ENCODE results near the gene EPHB2.
"Not testable (repeated sequence)": the region's sequence is repeated elsewhere in the genome, so short reads cannot be mapped to it uniquely, and the experiment has no call there.

The EPHB2 gene

DNA sequence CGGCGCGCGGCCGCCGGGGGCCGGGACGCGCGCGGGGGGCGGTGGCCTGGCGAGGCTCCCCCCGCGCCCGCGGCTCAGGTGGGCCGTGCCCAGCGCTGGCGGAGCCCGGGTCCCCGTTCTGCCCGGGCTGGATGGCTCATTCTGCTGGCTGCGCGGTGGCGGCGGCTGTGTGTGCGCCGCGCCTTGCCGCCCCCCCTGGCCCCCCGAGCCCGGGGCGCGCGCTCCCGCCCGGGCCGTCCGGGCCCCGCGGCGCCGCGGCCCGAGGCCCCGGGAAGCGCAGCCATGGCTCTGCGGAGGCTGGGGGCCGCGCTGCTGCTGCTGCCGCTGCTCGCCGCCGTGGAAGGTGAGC, at the start of gene EPHB2:
EPHB2 (plus strand) TSS at position 139 of the 349 bp plus-strand sequence; CDS start at position 283, 144 bp downstream.
- no peak for DNase-seq

DNA sequence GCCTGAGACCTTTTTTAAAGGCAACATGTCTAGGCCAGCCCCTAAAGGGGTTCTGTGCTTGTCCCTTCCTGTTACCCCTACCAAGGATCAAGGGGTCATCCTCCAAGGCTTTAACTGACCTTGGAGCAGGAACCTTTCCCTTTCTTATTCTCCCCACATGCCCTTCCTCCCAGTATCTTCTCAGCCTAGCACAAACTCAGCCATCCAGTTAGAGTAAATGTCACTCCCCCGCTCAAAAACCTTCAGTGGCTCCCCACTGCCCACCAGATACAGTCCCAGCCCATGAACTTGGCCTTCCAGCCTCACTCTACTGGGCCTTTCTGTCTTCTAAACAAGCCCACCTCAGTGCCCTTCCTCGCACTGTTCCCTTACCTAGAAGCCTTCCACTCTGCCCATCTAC, 48.8 kb upstream of the EPHB2 start:
- no peak for DNase-seq

DNA sequence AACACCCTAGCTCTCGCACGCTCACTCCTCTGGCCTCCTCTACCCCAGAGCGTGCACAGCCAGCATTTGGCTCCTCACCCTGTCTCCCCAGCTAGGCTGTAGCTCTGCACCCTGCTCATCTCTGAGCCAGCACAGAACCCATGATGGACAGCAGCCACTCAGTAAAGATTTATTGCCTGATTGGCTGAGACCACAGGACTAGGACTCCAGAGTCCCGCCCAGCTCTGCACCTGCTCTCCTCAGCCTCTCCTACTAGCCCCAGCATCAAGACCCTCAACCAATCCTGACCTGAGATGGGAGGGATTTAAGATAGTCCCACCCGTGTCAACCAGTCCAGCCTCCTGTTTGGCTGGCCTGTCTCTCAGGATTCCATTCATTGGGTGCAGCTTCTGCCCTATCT, 48.3 kb upstream of the EPHB2 start:
- no peak for DNase-seq

DNA sequence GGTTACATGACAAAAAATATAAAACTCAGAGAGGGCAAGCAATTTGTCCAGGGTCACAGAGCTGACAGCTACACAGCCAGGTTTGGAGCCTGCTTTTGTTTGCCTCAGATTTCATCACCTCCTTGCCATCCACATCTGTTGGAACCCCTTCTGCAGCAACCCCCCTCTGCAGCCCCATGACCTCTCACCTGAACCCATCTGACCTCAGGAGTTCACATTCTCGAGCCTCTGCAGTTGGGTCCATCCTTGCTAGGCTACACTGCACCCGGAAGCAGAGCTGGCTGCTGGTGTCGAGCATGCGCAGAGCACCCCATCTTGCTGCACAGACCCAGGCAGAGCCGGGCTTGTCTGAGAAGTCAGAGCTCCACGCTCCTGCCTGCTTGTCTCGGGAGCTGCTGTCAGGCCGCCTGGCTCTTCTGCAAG, 47.6 kb upstream of the EPHB2 start:
- DNase-seq: no peak

DNA sequence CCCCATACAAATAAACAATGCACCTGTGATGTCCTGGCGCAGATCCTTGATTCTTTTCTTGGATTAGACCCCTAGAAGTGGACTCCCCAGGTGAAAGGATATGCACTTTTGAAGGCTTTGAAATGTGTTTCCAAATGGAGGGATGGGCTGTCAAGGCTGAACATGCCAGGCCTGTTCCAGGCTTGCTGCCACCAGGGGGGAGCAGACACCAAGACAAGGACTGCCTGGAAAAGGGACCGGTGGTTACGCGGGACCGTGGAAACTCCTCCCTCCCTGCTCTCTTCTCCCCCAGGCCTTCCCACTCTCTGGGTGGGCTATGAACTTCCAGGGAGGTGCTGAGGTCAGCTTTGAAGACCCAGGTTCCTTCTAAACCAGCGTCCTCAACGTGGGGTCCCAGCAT, 44.9 kb upstream of the EPHB2 start:
- DNase-seq: no peak

GRCh38 chr1:22666412-22666811, 44.2 kb upstream of the EPHB2 start:
- DNase-seq: no peak

DNA sequence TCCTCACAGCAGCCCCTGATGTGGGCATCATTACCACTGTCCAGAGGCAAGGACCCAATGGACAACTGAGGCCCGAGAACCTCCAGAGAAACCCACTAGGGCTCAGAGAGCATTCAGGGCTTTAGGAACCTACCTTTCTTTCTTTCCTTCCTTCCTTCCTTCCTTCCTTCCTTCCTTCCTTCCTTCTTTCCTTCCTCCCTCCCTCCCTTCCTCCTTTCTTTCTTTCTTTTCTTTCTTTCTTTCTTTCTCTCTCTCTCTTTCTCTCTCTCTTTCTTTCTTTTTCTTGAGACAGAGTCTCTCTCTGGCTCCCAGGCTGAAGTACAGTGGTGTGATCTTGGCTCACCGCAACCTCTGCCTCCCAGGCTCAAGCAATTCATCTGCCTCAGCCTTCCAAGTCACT, 41.8 kb upstream of the EPHB2 start:
- DNase-seq: not testable (repeated sequence)

DNA sequence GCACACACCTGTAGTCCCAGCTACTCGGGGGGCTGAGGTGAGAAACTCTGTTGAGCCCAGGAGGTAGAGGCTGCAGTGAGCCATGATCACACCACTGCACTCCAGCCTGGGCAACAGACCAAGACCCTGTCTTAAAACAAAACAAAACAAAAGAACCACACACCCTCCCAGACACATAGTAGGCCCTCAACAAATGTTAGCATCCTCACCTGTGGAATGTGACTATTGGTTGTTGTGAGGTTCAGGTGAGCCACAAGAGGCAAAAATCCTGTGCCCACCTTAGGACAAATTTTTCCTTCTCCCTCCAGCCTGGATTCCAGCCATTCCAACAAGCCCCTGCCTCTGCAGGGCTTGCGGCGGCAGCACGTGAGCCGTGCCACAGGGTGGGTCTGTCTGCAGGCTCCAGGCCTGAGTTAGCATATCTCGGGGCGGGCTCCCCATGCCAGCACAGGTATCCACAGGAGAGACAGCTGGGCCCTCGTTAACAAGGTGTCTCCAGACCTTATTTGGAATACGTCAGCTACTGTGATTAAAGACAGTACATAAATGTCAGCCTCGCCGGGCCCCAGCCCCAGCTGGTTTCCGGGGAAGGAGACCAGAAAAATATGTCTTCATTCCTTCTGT, 40.2 kb upstream of the EPHB2 start:
- DNase-seq: no peak

- no peak for DNase-seq
Measured at GRCh38 chr1:22671999-22672398, 38.6 kb upstream of the EPHB2 start.

DNA sequence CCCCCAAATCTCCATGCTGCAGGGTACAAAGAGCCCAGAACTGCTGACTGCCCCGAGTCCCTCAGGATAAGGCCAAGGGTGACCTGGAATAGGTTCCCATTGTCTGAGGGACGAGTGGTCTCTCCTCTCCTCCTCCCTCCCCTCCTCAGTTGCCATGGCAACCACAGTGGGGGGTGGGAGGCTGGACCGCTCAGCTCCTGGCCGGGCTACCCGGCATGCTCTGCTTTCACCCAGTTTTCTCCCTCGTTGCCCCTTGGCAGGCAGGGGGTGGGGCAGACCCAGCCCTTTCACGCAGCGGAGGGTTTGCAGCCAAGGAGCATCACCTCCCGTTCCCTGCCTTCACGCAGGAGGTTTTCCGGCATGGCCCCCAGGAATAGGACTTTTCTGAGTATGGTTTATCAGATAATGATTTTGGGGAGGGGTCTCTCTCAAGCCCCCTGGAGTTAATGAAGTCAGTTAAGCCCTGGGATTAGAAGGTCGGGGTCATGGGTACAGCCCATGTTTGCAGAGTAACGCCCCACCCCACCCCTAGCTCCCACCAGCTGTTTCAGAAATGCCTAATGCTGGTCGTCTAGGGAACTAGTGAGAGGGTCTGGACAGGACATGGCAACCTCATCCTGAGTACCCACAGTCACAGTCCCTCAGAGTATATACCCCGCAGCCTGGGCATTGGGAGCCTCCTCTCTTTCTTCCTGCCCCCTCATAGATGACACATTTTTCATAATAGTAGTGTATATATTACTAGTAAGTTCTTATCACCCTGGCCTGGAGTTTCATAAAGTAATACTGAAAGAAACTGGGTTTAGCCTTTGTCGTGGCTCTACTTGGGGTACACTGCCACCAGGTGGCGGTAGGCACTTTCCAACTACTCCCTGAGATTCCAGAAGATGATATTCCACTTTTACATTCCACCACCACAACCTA, 36.9 kb upstream of the EPHB2 start:
- DNase-seq: no peak

DNA sequence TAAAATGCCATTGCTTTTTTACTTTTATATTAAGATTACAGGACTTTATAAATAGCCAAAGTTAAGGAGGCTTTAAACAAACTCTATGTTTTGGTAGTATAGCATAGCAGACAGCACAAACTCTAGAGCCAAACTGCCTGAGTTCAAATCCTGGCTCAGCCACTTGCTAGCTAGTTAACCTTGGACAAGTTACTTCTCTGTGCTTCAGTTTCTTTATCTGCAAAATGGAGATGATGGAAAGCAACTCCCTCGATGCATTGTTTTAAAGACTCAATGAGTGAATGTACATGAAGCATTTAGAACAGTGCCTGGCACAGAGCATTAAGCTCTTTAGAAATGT, 36.3 kb upstream of the EPHB2 start:
- no peak for DNase-seq

- DNase-seq: not testable (repeated sequence)
Measured at GRCh38 chr1:22676151-22676550, 34.5 kb upstream of the EPHB2 start.

GRCh38 chr1:22676916-22677583, 33.6 kb upstream of the EPHB2 start:
- DNase-seq: no peak

GRCh38 chr1:22677931-22678896, 32.4 kb upstream of the EPHB2 start:
- no peak for DNase-seq

DNA sequence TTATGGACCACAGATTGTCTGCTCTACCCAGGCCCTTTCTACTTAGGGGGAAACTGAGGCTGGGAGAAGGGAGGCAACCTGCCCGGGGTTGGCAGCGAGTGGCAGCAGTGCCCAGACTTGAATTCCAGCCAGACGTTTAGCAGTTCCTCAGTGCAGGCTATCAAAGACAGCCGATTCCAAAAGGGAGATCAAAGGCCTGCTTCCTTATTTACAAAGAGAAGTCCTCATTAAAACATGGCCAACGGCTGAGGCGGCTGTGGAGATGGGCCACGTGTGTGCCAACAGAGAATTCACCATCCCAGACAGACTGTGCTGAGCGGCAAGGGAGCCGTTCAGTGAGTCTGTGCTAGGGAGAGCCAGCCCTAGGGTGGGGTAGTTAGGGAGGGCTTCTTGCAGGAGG, 29.9 kb upstream of the EPHB2 start:
- no peak for DNase-seq

DNA sequence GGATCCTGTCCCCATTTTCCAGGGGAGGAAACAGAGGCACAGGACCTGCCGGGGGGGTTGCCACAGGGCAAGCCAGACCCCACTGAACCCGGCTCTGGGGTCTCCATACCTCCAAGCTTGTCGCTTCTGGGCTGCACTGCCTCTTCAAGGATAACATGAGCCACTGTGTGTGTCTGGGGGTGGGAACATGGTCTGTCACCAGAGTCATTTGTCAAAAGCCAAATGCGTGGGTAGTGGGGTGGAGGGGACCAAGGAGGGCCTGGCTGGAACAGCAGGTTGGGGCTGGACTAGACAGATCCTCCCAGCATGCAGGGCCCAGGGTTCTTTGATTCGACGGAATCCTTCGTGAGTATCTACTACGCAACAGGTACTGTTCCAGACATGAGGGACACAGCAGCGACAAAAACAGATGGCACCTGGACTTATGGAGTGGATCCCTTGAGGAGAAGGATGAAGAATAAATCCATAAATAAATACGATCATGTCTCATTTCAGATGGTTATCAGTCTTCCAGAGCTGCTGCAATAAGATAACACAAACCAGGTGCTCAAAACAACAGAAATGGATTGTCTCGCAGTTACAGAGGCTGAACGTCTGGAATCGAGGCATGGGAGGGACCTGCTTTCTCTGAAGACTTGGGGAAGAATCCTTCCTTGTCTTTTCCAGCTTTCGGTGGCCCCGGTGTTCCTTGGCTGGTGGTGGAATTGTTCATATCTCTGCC, 28.9 kb upstream of the EPHB2 start:
- no peak for DNase-seq

DNA sequence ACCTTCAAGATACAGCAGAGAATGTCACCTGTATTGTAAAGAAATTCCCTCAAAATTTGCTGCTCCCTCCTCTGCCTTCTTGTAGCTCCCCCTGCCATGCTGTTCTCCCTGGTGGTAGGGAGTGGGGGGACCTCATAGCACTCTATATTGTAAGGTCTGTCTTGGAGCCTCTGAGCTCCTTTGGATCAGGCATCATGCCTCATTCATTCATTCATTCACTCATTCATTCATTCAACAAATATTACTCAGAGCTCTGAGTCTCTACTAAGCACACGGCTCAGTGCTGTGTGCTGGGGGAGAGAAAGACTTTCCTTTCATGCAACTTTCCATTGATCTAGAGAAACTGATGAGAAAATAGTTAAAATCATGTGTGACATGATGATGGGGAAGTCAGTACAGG, 27.1 kb upstream of the EPHB2 start:
- no peak for DNase-seq

DNA sequence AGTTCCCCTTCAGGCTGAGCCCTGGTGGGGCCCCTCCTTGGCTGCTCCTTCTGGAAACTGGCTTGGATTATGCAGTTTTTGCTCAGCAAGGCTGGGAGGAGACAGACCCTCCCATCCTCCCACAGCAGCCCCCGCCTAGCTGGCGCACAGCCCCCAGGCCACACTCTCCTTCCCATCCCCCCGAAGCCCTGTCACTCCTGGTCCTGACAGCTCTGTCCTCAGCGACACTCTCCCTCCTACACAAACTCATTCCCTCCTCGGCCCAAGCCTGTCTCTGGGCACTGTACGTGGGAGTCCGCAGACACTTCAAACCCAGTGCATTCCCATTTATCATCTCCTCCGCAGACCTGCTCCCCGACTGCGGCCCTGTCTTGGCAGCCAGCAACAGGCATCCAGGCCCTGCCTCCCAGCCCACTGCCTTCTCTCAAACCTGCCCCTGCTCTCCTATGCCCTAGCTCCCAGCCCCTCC, 25.0 kb upstream of the EPHB2 start:
- no peak for DNase-seq

GRCh38 chr1:22687191-22687590, 23.4 kb upstream of the EPHB2 start:
- DNase-seq: no peak

- DNase-seq: no peak
Measured at GRCh38 chr1:22688466-22688865, 22.2 kb upstream of the EPHB2 start.

- no peak for DNase-seq
Measured at GRCh38 chr1:22689505-22689904, 21.1 kb upstream of the EPHB2 start.

All from CD4-positive, alpha-beta T cell treated with Interleukin-4 for 1 hour (primary cell).